HepG2 (cell line): ENCODE measurements around the gene DCST2. TPM values are rescaled to one million over a fixed set of nuclear protein-coding genes. Genes with fewer than 3 reads are reported as not detected.
A peak's percentile ranks its signal among the peaks of the same experiment; 100 is the strongest.

Source experiments
- EEA1 ChIP-seq: sonication (generic); formaldehyde crosslinking; IDR thresholded peaks from 2 replicates; pipeline ENCODE4 v1.5.1; 2020; ENCODE audit warnings: mild to moderate bottlenecking, missing genetic modification reagents, borderline replicate concordance
- FOXJ3 ChIP-seq: sonication (generic); formaldehyde crosslinking; IDR thresholded peaks from 2 replicates; pipeline ENCODE4 v1.4.0; 2020; ENCODE audit warnings: missing genetic modification reagents, mild to moderate bottlenecking, borderline replicate concordance
- HMG20A ChIP-seq: IDR thresholded peaks from 2 replicates; pipeline ENCODE4 v1.6.1; 2016; ENCODE audit warnings: borderline replicate concordance
- IRF2 ChIP-seq: IDR thresholded peaks from 2 replicates; pipeline ENCODE4 v1.6.1; 2018; ENCODE audit warnings: missing genetic modification reagents, missing compliant biosample characterization
- PHF5A ChIP-seq: IDR thresholded peaks from one replicate; pipeline ENCODE4 v1.6.1; 2018; ENCODE audit warnings: low read depth, missing genetic modification reagents; ENCODE audit not compliant: unreplicated experiment
- PITX1 ChIP-seq: sonication (generic); formaldehyde crosslinking; IDR thresholded peaks from 2 replicates; pipeline ENCODE4 v1.5.1; 2020; ENCODE audit warnings: mild to moderate bottlenecking, missing genetic modification reagents
- POLR2G ChIP-seq: fragments of 200-400 bp; formaldehyde crosslinking; IDR thresholded peaks from 2 replicates; pipeline ENCODE4 v1.6.1; 2018; ENCODE audit warnings: mild to moderate bottlenecking, low read depth, low read length, moderate library complexity
- SRF ChIP-seq: IDR thresholded peaks from 2 replicates; pipeline ENCODE4 v1.6.1; 2011; ENCODE audit warnings: mild to moderate bottlenecking, low read depth, low read length, moderate library complexity
- TCF7 ChIP-seq: sonication (generic); IDR thresholded peaks from 2 replicates; pipeline ENCODE4 v1.6.1; 2016; ENCODE audit warnings: antibody characterized with exemption, low read depth
- WIZ ChIP-seq: sonication (generic); formaldehyde crosslinking; IDR thresholded peaks from 2 replicates; pipeline ENCODE4 v1.5.1; 2020; ENCODE audit warnings: mild to moderate bottlenecking, missing genetic modification reagents
- ZNF329 ChIP-seq: sonication (generic); formaldehyde crosslinking; IDR thresholded peaks from 2 replicates; pipeline ENCODE4 v1.9.0; 2021; ENCODE audit warnings: low read depth, mild to moderate bottlenecking, missing genetic modification reagents
- ZNF556 ChIP-seq: sonication (generic); formaldehyde crosslinking; IDR thresholded peaks from 2 replicates; pipeline ENCODE4 v1.4.0; 2020; ENCODE audit warnings: mild to moderate bottlenecking, missing genetic modification reagents, borderline replicate concordance
- ZNF615 ChIP-seq: sonication (generic); formaldehyde crosslinking; IDR thresholded peaks from 2 replicates; pipeline ENCODE4 v1.5.0; 2020; ENCODE audit warnings: mild to moderate bottlenecking, missing genetic modification reagents, borderline replicate concordance
- ZNF850 ChIP-seq: sonication (generic); formaldehyde crosslinking; conservative IDR thresholded peaks from 2 replicates; pipeline ENCODE4 v1.9.0; 2021; ENCODE audit warnings: mild to moderate bottlenecking, missing genetic modification reagents
- polyA plus RNA-seq, 8 experiments: library from polyadenylated mRNA; depleted of rRNA in 3 of 8; stranded (reverse) in 7 of 8; unstranded in 1 of 8; fragments of >200 nt; fragmentation: Illumina TruSeq in 4 of 8; extraction: Trizol in 4 of 8; gene quantifications; 2 replicates each; pipeline versions ENCODE4 v1.2.1 to v1.2.3, GENCODE V29; 2011 to 2016; ENCODE audit warnings: low read depth in 4 of 8, missing spikeins in 1 of 8, mixed read lengths in 1 of 8; ENCODE audit not compliant: insufficient read depth in 1 of 8
- total RNA-seq, 5 experiments: library from RNA; depleted of rRNA; stranded (reverse); fragments of >200 nt; fragmentation: Illumina TruSeq; extraction: Trizol; gene quantifications; 2 replicates each; pipeline ENCODE4 v1.2.3, GENCODE V29; 2016; ENCODE audit warnings: low read depth in 1 of 5
- TF ChIP-seq, protein P1 (sequence below): sonication (generic); formaldehyde crosslinking; conservative IDR thresholded peaks from 2 replicates; pipeline ENCODE4 v1.5.0; 2020; ENCODE audit warnings: missing genetic modification reagents
- TF ChIP-seq, protein P2 (sequence below): sonication (generic); formaldehyde crosslinking; IDR thresholded peaks from 2 replicates; pipeline ENCODE4 v1.4.0; 2020; ENCODE audit warnings: mild to moderate bottlenecking, missing genetic modification reagents
- TF ChIP-seq, protein P3 (sequence below): IDR thresholded peaks from 2 replicates; pipeline ENCODE4 v1.6.1; 2012; ENCODE audit warnings: low read depth, low read length, improper control_type of control experiment
- TF ChIP-seq, protein P4 (sequence below): sonication (generic); formaldehyde crosslinking; IDR thresholded peaks from 2 replicates; pipeline ENCODE4 v1.8.0; 2022; ENCODE audit warnings: missing genetic modification reagents, mild to moderate bottlenecking, inconsistent platforms, borderline replicate concordance
- TF ChIP-seq, protein P5 (sequence below): sonication (generic); formaldehyde crosslinking; IDR thresholded peaks from 2 replicates; pipeline ENCODE4 v1.8.1; 2023; ENCODE audit warnings: mild to moderate bottlenecking, missing genetic modification reagents
- TF ChIP-seq, protein P6 (sequence below): sonication (generic); formaldehyde crosslinking; IDR thresholded peaks from 2 replicates; pipeline ENCODE4 v1.4.0; 2020; ENCODE audit warnings: missing genetic modification reagents, low read depth, mild to moderate bottlenecking, borderline replicate concordance
- TF ChIP-seq, protein P7 (sequence below): sonication (generic); formaldehyde crosslinking; IDR thresholded peaks from 2 replicates; pipeline ENCODE4 v1.5.1; 2020; ENCODE audit warnings: missing genetic modification reagents, mild to moderate bottlenecking, borderline replicate concordance
- TF ChIP-seq, protein P8 (sequence below): IDR thresholded peaks from 2 replicates; pipeline ENCODE4 v1.6.1; 2016; ENCODE audit warnings: low read depth, borderline replicate concordance

DCST2 gene
- total and polyA plus RNA-seq, 2 of the 13 experiments (the other 11 are each of a cell fraction or from before 2014, with no cell fraction given) = 0.74 TPM; not detected in 1

DNA sequence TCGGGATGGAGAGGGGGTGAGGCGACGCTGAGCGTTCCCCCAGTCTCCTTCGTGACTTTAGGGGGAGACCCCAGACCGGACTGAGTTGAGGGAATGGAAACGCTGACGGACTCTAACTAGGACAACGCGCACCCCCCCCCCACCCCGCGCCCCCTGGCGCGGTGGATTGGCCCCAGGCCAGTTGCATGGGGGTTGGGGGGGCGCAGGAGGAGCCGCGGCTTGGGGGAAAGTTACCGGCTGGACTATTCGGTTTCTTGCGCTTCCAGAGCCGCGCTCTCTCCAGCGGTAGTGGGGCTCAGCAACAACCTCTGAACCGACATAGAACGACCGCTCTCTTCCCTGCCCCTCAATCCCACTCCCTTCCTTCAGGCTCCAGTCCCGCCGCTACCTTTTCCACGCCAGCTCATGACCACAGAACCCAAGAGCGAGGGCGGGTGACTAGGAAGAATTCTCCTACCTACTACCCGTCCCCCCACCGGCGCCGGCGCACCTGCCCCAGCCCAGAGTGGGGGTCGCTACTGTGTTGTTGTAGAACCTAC lies 30.3 kb downstream of the DCST2 start (continued):
- TF ChIP-seq, protein P1, sequence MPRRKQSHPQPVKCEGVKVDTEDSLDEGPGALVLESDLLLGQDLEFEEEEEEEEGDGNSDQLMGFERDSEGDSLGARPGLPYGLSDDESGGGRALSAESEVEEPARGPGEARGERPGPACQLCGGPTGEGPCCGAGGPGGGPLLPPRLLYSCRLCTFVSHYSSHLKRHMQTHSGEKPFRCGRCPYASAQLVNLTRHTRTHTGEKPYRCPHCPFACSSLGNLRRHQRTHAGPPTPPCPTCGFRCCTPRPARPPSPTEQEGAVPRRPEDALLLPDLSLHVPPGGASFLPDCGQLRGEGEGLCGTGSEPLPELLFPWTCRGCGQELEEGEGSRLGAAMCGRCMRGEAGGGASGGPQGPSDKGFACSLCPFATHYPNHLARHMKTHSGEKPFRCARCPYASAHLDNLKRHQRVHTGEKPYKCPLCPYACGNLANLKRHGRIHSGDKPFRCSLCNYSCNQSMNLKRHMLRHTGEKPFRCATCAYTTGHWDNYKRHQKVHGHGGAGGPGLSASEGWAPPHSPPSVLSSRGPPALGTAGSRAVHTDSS (CRISPR knock-in tag) = no peak
- TF ChIP-seq EEA1 (CRISPR knock-in tag) = no peak
- no peak for TF ChIP-seq ZNF329
- TF ChIP-seq, protein P2, sequence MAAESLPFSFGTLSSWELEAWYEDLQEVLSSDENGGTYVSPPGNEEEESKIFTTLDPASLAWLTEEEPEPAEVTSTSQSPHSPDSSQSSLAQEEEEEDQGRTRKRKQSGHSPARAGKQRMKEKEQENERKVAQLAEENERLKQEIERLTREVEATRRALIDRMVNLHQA (CRISPR knock-in tag) = no peak
- TF ChIP-seq, protein P3, sequence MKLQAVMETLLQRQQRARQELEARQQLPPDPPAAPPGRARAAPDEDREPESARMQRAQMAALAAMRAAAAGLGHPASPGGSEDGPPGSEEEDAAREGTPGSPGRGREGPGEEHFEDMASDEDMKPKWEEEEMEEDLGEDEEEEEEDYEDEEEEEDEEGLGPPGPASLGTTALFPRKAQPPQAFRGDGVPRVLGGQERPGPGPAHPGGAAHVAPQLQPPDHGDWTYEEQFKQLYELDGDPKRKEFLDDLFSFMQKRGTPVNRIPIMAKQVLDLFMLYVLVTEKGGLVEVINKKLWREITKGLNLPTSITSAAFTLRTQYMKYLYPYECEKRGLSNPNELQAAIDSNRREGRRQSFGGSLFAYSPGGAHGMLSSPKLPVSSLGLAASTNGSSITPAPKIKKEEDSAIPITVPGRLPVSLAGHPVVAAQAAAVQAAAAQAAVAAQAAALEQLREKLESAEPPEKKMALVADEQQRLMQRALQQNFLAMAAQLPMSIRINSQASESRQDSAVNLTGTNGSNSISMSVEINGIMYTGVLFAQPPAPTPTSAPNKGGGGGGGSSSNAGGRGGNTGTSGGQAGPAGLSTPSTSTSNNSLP = no peak
- TF ChIP-seq HMG20A (CRISPR knock-in tag) = no peak
- no peak for TF ChIP-seq PHF5A
- TF ChIP-seq, protein P4, sequence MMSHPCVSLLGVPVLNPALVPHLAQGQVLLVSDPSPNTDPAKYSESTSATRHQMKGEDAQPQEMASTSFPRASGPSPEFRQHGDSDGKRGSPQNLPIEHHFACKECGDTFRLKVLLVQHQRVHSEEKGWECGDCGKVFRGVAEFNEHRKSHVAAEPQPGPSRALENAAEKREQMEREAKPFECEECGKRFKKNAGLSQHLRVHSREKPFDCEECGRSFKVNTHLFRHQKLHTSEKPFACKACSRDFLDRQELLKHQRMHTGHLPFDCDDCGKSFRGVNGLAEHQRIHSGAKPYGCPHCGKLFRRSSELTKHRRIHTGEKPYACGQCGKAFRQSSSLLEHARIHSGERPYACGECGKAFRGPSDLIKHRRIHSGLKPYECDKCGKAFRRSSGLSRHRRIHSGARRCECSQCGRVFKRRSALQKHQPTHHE (CRISPR knock-in tag) = no peak
- TF ChIP-seq, protein P5, sequence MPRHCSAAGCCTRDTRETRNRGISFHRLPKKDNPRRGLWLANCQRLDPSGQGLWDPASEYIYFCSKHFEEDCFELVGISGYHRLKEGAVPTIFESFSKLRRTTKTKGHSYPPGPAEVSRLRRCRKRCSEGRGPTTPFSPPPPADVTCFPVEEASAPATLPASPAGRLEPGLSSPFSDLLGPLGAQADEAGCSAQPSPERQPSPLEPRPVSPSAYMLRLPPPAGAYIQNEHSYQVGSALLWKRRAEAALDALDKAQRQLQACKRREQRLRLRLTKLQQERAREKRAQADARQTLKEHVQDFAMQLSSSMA (CRISPR knock-in tag) = no peak
- TF ChIP-seq ZNF850 (CRISPR knock-in tag) = no peak
- no peak for TF ChIP-seq WIZ
- TF ChIP-seq, protein P6, sequence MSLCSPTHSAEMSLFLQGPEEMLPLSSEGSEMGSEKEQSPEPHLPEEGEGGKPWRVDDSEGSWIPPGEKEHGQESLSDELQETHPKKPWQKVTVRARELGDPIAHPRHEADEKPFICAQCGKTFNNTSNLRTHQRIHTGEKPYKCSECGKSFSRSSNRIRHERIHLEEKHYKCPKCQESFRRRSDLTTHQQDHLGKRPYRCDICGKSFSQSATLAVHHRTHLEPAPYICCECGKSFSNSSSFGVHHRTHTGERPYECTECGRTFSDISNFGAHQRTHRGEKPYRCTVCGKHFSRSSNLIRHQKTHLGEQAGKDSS (CRISPR knock-in tag) = no peak
- peak; percentile 57 for TF ChIP-seq POLR2G
- no peak for TF ChIP-seq IRF2 (CRISPR knock-in tag)
- TF ChIP-seq ZNF556 = no peak
- TF ChIP-seq, protein P7, sequence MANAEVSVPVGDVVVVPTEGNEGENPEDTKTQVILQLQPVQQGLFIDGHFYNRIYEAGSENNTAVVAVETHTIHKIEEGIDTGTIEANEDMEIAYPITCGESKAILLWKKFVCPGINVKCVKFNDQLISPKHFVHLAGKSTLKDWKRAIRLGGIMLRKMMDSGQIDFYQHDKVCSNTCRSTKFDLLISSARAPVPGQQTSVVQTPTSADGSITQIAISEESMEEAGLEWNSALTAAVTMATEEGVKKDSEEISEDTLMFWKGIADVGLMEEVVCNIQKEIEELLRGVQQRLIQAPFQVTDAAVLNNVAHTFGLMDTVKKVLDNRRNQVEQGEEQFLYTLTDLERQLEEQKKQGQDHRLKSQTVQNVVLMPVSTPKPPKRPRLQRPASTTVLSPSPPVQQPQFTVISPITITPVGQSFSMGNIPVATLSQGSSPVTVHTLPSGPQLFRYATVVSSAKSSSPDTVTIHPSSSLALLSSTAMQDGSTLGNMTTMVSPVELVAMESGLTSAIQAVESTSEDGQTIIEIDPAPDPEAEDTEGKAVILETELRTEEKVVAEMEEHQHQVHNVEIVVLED (CRISPR knock-in tag) = no peak
- no peak for TF ChIP-seq SRF
- TF ChIP-seq, protein P8, sequence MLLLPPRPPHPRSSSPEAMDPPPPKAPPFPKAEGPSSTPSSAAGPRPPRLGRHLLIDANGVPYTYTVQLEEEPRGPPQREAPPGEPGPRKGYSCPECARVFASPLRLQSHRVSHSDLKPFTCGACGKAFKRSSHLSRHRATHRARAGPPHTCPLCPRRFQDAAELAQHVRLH (CRISPR knock-in tag) = no peak
- no peak for TF ChIP-seq TCF7
- no peak for TF ChIP-seq ZNF615
- TF ChIP-seq PITX1 (CRISPR knock-in tag) = no peak
- no peak for TF ChIP-seq FOXJ3
